GM18858 (cell line): Measurements from ENCODE around the gene KRT20.

Source experiments
- ATAC-seq: cut with Tn5 transposase; IDR thresholded peaks from one replicate; pipeline ENCODE4 v1.9.1; 2021; ENCODE audit not compliant: unreplicated experiment

KRT20 gene

DNA sequence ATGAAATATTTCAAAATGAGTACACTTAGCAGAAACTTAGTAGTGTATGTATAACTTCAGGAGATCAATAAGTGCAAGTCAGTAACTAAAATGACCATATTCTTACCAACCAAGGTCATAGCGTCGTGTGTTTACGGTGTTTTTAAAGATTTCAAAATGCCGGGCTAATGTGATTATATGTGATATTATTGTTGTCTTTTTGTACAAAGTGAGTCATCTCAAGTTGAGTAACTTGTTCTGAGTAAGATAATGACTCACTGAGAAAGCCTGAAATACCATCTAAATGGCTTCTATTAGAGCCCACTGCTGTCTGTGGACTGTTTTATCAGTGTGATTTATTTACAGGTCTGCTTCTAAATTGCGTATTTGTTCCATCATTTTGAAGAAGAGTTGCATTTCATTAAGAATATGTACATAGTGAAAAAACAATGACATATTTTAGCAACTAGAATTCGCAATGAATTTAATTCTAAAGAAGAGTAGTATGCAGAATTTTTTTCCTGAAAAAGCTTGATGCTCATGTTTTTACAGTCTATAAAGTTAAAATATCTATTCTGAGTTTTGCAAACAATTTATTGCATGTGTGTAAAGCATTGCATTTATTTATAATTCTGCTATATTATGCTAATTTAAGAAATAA lies 30.7 kb downstream of the KRT20 start:
- no peak for ATAC-seq

DNA sequence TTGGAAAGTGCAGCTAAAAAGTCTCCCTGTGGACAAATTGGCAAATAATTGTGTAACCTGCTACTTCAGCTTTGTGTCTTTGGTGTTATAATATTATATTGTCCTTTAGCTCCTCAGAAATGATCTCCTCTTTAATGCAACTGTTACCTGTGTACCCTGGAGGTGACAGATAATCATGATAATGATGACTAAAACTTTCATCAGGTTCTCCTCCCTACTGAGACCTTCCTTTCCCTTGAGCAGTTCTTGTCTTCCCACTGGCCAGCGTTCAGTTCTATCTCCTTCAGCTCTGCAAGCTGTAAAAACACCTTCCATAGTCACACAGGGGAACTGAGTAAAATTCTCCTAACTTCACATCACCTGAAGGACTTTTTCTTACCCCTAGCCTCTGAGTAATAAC lies 32.7 kb downstream of the KRT20 start:
- ATAC-seq = no peak

DNA sequence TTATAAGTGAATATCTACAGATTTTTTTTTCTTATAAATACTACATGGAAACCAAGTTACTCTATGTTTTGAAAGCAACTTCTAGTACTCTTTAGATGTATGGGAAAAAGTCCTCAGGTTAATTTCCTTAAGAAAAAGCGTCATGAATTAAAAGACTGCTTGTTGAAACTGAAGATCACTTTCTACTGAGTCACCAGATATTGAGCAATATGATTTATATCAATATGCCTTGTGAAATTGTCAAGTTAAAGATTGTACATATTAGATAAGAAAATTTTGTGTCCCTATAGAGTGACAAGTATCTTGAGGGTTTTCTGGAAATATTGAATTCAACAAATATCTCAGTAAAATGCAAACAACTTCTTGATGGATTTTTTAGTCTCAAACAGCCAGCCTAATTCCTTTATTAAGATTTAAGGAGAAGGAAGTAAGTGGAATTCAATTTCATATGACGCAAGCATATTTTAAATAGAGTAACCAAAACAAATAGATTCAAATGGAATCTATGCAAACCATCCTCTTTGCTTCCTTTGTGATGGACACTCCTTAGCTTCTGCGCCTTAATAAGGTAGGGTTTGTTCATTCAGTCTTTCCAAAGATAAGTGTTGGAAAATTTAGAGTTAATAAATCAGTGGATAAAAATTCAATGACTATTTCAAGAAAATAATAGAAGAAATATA lies 34.6 kb downstream of the KRT20 start:
- ATAC-seq = no peak

DNA sequence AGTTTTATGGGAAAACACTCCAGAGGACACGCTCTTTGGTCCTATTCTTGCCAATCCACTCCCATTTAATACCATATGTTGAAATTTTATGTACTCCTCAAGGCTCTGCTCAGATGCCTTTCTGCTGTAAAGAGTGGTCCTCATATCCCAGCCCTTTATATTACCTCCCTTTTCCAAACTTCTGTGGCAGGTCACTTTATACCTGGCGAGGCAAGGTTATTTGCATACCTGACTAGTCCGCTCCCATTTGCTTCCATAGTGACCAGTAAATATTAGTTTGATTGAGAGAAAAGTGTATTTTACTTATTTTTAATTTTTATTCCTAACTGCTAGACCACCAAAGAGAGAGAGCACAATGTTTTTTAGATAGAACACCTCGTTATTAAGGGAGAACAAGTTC lies 35.3 kb downstream of the KRT20 start:
- no peak for ATAC-seq

DNA sequence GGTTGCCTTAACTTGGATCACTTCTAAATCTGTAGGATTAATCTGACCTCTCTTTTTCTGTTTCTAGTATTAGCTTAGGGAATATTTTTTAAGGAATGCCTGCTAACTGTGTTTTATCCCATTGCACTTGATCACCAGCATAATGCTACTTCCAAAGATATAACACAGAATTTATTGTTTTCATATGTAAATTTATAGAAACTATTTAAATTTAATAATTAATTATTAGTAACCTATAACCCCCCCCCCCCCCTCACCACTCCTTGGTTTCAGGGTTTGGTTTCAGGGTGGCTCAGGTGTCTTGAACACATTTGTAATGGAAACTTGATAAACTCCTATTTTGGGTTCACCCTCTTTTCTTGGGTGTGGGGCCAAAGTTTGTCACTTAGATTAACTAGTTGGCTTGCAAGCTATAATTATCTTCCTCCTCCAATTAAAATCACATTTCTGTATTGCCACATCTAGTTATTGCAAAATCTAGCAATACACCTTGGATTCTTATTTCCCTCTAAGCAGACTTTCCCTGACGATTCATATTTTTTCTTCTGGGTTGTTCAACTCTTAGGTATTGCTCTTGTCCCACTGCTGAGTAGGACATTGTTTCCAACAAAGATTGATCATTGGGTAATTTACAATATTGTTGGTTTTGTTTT lies 36.3 kb downstream of the KRT20 start:
- no peak for ATAC-seq

DNA sequence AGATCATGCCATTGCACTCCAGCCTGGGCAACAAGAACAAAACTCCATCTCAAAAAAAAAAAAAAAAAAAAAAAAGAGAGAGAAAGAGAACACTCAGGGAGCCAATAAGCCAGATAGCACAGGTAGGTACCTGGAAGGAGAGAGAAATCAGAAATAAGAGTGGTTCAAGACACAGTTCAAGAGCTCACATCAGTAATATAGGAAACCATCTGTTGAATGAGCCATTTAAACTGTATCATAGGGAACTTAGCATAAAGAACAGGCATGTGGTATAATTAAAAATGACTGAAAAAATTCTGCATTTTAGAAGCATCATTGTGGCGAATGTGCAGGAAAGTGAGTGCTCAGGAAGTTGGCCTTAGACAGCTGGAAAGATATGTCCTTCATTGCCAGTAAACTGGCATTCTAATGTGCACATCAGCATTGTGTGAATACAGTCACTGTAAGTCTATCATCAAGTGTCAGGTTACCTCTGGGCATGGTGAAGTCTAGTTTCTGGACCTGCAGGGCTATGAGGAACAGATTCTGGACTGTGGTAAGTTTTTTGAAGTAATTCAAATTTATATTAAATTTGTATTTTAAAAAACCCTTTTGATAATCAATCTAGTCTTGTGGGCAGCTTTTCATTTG lies 38.4 kb downstream of the KRT20 start:
- no peak for ATAC-seq

DNA sequence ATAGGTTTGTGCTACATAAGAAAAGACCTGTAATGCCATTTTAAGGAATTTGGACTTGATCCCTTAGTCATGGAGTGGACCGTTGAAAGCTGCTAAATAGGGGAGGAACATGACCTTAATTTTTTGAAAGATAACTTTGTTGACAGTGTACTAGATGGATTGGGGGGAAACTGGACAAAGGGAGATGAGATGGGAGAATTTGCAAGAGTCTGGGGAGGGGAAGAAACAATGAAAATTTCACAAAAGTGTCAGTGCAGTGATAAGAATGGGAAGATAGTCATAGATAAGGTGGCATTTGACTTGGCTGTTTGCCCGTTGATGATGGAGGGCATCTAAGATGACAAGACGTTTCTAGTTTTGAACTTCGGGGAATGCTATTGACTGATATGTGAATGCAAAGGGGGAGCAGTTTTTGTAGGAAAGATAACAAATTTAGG lies 40.4 kb downstream of the KRT20 start:
- no peak for ATAC-seq

DNA sequence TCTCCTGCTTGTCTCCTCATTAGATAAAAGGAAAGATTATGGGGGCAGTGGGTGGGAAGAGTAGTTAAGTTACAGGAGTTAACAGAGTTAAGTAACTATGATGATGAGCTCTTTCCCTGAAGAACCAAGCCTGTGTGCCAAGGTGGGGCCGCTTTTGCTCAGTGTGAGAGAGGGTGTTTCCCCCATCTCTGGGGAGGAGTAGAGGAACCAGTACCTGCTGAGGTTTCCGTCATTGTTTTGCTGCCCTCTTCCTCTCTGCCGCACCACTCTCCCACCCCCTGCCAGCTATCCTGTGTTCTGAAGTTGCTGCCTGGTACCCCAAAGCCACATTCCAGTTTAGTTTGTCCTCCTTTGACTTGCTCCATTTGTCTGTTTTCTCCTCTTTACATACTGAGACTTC lies 41.8 kb downstream of the KRT20 start:
- ATAC-seq = no peak

DNA sequence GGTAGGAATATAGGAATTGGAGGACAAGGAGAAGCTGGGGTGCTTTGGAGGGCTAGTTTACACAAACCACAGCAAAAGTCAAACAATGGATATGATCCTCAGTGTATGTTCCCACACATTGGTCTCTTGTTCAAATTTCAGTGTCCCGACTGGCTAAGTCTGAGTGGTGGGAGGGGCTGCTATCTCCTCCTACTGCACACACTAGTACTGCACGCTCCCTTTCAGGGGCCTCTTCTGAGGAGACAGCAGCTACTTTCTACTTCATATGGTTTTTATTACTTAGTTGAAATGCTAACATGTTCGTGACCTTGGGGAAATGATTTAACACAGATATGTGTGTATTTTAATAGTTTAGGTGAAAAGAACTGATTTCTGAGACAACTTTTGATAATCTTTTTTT lies 43.8 kb downstream of the KRT20 start:
- ATAC-seq = no peak

DNA sequence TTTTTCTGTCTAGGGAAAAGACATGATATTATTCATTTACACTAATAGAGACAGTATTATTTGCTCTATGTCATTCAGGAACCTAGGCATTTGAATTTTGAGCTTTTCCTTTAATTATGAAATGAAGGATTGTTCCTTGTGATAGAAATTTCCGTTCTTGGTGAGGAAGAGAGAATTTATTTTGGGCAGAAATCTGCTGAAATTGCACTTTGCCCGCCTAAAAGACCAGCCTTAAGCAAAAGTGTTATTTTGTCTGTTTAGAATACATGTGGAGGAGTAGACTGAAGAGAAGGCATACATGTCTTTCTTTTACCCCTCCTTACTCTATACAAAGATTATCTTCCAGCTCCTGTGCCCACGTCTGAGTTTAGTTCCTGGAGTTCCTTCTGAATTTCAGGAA lies 45.8 kb downstream of the KRT20 start:
- ATAC-seq = no peak

DNA sequence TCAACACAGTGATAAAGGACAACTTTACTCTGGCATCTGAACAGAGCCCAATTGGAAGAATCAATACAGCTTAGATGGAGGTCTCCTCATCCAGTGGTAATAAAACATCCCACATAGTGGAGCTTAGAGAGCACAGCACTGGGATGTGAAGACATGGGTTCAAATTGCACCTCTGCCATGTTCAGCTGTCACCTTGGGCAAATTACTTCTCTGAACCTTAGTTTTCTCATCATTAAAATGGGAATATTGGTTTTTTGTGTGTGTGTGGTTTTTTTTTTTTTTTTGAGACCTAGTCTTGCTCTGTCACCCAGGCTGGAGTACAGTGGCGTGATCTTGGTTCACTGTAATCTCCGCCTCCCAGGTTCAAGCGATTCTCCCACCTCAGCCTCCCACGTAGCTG lies 49.0 kb downstream of the KRT20 start:
- ATAC-seq = no peak

DNA sequence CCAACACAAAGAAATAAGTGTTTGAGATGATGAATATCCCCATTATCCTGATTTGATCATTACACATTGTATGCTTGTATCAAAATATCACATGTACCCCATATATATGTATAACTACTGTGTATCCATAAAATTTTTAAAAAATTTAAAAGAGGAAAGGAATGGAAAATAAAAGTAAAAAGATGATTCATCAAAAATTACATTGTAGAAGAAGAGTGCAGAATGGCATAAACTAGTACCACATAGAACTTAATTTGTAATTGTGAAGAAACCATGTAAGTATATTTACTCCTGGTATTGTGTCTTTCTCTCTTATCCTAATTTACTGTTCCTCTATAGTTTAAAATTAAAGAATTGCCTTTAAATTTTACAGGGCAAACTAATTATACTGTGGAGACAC lies 51.2 kb downstream of the KRT20 start:
- no peak for ATAC-seq

DNA sequence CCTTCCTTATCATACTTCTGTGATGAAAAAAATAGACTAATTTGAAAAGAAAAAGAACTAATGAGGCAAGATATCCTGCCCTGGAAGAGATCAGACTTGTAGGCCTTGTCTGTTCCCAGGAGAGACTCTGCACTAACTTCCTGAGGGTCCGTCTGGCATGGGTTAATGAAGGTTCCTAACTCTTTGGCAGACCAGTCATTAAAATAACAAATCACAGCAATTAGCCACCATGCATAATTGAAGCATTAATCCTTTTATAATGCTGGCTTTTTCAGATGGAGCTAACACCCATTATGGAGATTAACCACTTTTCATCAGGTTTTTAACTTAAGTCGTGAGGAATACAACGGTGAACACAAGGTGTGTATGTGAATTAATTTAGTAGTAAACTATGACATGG lies 52.2 kb downstream of the KRT20 start:
- ATAC-seq = no peak

DNA sequence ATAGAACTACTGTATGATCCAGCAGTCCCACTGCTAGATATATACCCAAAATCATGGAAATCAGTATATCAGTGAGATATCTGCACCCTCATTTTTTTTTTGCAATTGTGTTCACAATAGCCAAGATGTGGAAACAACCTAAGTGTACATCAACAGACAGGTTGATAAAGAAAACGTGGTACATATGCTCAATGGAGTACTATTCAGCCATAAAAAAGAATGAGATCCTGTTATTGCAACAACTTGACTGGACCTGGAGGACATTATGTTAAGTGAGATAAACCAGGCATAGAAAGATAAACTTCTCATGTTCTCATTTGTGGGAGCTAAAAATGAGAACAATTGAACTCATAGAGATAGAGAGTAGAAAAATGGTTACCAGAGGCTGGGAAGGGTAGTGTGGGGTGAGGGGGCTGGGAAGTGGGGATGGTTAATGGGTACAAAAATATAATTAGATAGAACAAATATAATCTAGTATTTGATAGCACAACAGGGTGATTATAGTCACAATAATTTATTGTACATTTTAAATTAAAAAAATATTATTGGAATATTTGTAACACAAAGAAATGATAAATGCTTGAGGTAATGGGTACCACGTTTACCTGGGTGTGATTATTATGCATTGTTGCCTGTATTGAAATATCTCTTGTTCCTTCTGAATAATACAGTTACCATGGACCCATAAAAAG lies 54.8 kb downstream of the KRT20 start:
- ATAC-seq = no peak

DNA sequence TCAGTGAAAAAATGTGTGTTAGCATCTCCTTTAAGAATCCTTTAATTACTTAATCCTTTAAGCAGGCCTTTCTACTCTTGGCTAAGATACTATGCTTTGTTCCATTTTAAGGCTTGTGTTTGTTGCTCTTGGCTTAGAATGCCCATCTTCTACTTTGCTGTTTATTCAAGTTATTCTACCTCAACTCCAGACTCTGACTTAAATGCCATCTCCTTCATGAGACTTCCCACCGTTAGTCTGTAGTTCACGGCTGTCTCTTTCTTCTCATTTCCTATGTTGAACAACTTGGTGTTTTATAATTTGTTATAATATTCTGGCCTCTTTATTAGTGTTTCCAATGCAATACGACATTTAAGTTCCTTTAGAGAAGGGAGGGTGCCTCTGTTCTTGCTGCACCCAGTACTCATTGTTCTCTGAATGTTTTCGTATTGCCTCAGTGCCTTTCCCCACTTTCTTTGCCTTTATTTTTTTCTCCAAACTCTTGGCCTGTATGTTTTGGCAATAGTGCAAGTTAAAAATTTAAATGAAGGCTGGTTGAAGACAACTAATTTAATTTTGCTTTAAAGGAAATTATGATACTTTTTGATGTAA lies 56.5 kb downstream of the KRT20 start:
- no peak for ATAC-seq

DNA sequence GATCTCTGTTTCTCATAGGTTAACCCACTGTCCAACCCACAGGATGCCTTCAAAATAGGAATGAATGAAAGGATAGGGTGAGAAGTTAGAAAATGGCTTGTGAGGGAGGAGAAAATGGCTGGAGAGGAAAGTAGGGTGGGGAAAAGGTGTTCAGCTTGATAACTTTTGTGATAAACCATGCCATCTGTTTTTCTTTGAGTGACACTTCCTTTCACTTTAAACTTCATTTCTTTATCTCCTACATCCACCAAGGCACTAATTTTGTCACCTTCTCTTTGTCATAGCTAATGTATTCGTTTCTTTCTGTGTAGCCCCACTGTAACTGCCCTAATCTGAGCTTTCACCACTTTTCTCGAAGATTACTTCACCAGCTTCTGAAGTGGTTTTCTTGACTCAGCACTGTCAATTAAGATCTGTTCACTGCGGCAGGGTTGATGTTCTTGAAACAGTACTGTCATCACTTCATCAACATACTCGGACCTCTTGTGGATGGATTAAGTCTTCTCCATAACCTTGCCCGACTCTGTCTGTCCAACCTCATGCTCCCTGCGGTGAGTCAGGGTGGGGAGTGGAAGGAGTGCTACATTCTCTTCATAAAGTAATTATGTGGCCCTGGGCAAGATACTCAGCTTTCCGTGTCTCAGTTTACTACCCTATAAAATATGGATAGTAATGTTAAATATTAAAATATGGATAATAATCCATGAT lies 57.1 kb downstream of the KRT20 start:
- no peak for ATAC-seq
